Vagina (tissue), 2 donors: Measurements from ENCODE around the gene RDH12. TPM values are rescaled to one million over a fixed set of nuclear protein-coding genes. Genes with fewer than 3 reads are reported as not detected.
A peak's percentile ranks its signal among the peaks of the same experiment; 100 is the strongest.
"Not testable (repeated sequence)": the region's sequence is repeated elsewhere in the genome, so short reads cannot be mapped to it uniquely, and the experiment has no call there.

Experiments
- DNase-seq, 2 donors: peaks; one replicate each; pipeline ENCODE4 v3.0.0-alpha.2; 2017; ENCODE audit errors: extremely low spot score in 2 of 2
- H3K27ac ChIP-seq: fragments of 200-600 bp; sonication (generic); one replicate; pipeline ENCODE4 v1.5.1; 2019
- H3K27me3 ChIP-seq: fragments of 200-600 bp; sonication (generic); one replicate; pipeline ENCODE4 v1.5.1; 2019
- H3K36me3 ChIP-seq, 2 donors: fragments of 200-600 bp; sonication (generic); one replicate each; pipeline ENCODE4 v1.5.1; 2017 to 2019
- H3K4me1 ChIP-seq: fragments of 200-600 bp; sonication (generic); one replicate; pipeline ENCODE4 v1.5.1; 2019
- H3K4me3 ChIP-seq, 2 donors: fragments of 200-600 bp; sonication (generic); 1 replicate in 1 of 2; 2 replicates in 1 of 2; pipeline ENCODE4 v1.5.1; 2016 to 2019
- H3K9me3 ChIP-seq: fragments of 200-600 bp; sonication (generic); one replicate; pipeline ENCODE4 v1.5.1; 2019
- CTCF ChIP-seq, 3 experiments: fragments of 450-650 bp in 2 of 3; fragments of 200-600 bp in 1 of 3; sonication (generic) in 1 of 3; IDR thresholded peaks; one replicate each; pipeline ENCODE4 v1.5.1; 2017 to 2019; ENCODE audit warnings: antibody characterized with exemption in 3 of 3, mild to moderate bottlenecking in 2 of 3, moderate library complexity in 2 of 3
- POLR2A ChIP-seq, 2 donors: fragments of 450-650 bp; IDR thresholded peaks; one replicate each; pipeline ENCODE4 v1.6.1; 2017; ENCODE audit warnings: antibody characterized with exemption in 2 of 2, mild to moderate bottlenecking in 2 of 2, moderate library complexity in 2 of 2
- POLR2AphosphoS5 ChIP-seq, 2 donors: sonication (generic); formaldehyde crosslinking; IDR thresholded peaks; one replicate each; pipeline ENCODE4 v1.9.0; 2017; ENCODE audit warnings: antibody characterized with exemption in 2 of 2, mild to moderate bottlenecking in 2 of 2, low read depth in 1 of 2; ENCODE audit not compliant: insufficient read depth in 1 of 2
- intact Hi-C: fragments of 100-400 bp; cut with DNase I; formaldehyde crosslinking; loops from one replicate; pipeline ENCODE4 v1.15.1; 2023
- total RNA-seq: library from RNA; depleted of rRNA; stranded (reverse); fragments of >200 nt; gene quantifications from one replicate; pipeline ENCODE4 v1.2.3, GENCODE V29; 2016

RDH12 gene
- total RNA-seq, 1 donor from 2014 or later, result 15.0 TPM

GRCh38 chr14:67718265-67718664 lies 16.6 kb downstream of the RDH12 start:
- Histone ChIP-seq H3K27me3 (no peaks in the 10 kb centered on the region), H3K4me3 (no peak overlapping the region), H3K36me3 (no peaks in the 10 kb centered on the region), H3K27ac (no peak overlapping the region), H3K4me1 (peaks cover 12% of the 10 kb centered on the region), H3K9me3 (no peaks in the 10 kb centered on the region)
- TF ChIP-seq POLR2A (IDR thresholded peaks at IDR 0.05) (no peak), POLR2AphosphoS5 (IDR thresholded peaks at IDR 0.05; ENCODE audit: insufficient read depth in 1 of 2, low read depth in 1 of 2) (no peak), CTCF (IDR thresholded peaks at IDR 0.05) (no peak)
- intact Hi-C loops, result no loop called here
- no peak for DNase-seq

GRCh38 chr14:67719385-67719784 lies 17.7 kb downstream of the RDH12 start:
- H3K9me3 ChIP-seq, intact Hi-C loops: not testable (repeated sequence)

GRCh38 chr14:67719866-67720265 lies 18.2 kb downstream of the RDH12 start:
- intact Hi-C loops, result no loop called here
- no peaks in the 10 kb centered on the region for H3K36me3 ChIP-seq
- TF ChIP-seq CTCF (IDR thresholded peaks at IDR 0.05), result no peak
- TF ChIP-seq POLR2A (IDR thresholded peaks at IDR 0.05), result no peak
- no peak for TF ChIP-seq POLR2AphosphoS5 (IDR thresholded peaks at IDR 0.05; ENCODE audit: insufficient read depth in 1 of 2, low read depth in 1 of 2)
- peaks cover 12% of the 10 kb centered on the region for H3K4me1 ChIP-seq
- no peaks in the 10 kb centered on the region for H3K9me3 ChIP-seq
- no peak for DNase-seq
- no peak overlapping the region for H3K27ac ChIP-seq
- H3K27me3 ChIP-seq, result no peaks in the 10 kb centered on the region
- no peak overlapping the region for H3K4me3 ChIP-seq

More at GRCh38 chr14:67719385-67719784, 17.7 kb downstream of the RDH12 start:
- not testable (repeated sequence) for DNase-seq, H3K36me3 ChIP-seq, H3K4me3 ChIP-seq, H3K27ac ChIP-seq, H3K27me3 ChIP-seq
- H3K4me1 ChIP-seq, result peaks cover 12% of the 10 kb centered on the region

- intact Hi-C loops, result no loop called here
- no peaks in the 10 kb centered on the region for H3K9me3 ChIP-seq
- DNase-seq, result no peak
- H3K27ac ChIP-seq, result no peak overlapping the region
- no peak overlapping the region for H3K4me3 ChIP-seq
- H3K36me3 ChIP-seq, result no peaks in the 10 kb centered on the region
- H3K4me1 ChIP-seq, result peaks cover 12% of the 10 kb centered on the region
- no peaks in the 10 kb centered on the region for H3K27me3 ChIP-seq
- TF ChIP-seq POLR2AphosphoS5 (IDR thresholded peaks at IDR 0.05; ENCODE audit: insufficient read depth in 1 of 2, low read depth in 1 of 2), result no peak
- no peak for TF ChIP-seq POLR2A (IDR thresholded peaks at IDR 0.05)
- no peak for TF ChIP-seq CTCF (IDR thresholded peaks at IDR 0.05)
Measured at GRCh38 chr14:67721875-67722274, 20.2 kb downstream of the RDH12 start.

GRCh38 chr14:67722293-67722692 lies 20.6 kb downstream of the RDH12 start:
- no peaks in the 10 kb centered on the region for H3K27me3 ChIP-seq
- H3K4me3 ChIP-seq, result peak overlapping the region in 1 of 2 donors; percentile 15
- no peak for DNase-seq
- H3K27ac ChIP-seq, result peak overlapping the region; percentile 24
- H3K9me3 ChIP-seq, result no peaks in the 10 kb centered on the region
- intact Hi-C loops, result no loop called here
- H3K36me3 ChIP-seq, result no peaks in the 10 kb centered on the region
- H3K4me1 ChIP-seq, result peaks cover 12% of the 10 kb centered on the region
- TF ChIP-seq POLR2AphosphoS5 (IDR thresholded peaks at IDR 0.05; ENCODE audit: insufficient read depth in 1 of 2, low read depth in 1 of 2) (peak; percentile 10 to 36), POLR2A (IDR thresholded peaks at IDR 0.05) (no peak), CTCF (IDR thresholded peaks at IDR 0.05) (no peak)

- no peak overlapping the region for H3K27ac ChIP-seq
- H3K4me3 ChIP-seq, result no peak overlapping the region
- no peaks in the 10 kb centered on the region for H3K9me3 ChIP-seq
- H3K36me3 ChIP-seq, result no peaks in the 10 kb centered on the region
- TF ChIP-seq POLR2A (IDR thresholded peaks at IDR 0.05) (no peak), POLR2AphosphoS5 (IDR thresholded peaks at IDR 0.05; ENCODE audit: insufficient read depth in 1 of 2, low read depth in 1 of 2) (peak in 1 of 2 donors; percentile 10), CTCF (IDR thresholded peaks at IDR 0.05) (no peak)
- peaks cover 12% of the 10 kb centered on the region for H3K4me1 ChIP-seq
- H3K27me3 ChIP-seq, result no peaks in the 10 kb centered on the region
- DNase-seq, result no peak
- intact Hi-C loops, result no loop called here
Measured at GRCh38 chr14:67725171-67725570, 23.5 kb downstream of the RDH12 start.
